ENCODE measurements around the gene SLC25A23.

DNA sequence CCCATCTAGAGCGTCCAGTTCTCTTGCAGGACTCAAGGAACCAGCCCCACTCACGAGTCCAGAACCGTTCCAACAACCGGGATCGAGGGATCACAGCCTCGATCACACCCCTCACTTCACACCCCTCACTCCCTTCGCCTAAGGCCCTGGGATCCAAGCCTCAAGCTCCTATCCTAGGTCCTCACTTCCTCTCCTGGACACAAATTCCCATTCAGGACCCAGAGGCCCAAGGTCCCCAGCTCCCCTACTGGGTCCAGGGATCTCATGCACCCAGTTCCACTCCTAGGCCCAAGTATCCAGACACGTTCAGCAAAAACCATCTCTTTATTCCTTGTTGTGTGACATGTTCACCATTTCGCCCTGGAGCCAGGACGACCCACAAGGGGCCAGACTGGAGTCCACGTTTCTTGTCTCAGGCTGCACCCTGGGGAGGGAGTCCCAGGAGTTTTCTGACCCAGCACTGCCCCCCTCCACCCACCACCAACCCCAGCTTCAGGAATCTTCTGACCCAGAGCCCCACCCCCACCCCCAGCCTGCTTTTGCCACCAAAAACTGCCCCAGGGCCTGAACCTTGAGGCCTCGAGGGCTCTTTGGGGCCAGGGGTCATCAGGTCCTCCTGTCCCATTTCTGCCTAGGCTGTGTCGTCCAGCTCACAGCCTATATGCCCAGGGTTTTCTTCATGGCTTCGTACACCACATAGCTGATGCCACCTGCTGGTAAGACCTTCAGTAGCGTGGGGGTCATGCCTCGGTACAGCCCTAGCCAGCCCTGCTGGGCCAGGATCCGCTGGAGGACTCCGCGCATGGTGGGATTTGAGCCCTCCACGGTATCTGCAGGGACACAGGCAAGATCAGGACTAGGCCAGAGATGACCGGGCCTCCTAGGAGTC, 33.6 kb downstream of the SLC25A23 start:
- TF ChIP-seq, protein P1, sequence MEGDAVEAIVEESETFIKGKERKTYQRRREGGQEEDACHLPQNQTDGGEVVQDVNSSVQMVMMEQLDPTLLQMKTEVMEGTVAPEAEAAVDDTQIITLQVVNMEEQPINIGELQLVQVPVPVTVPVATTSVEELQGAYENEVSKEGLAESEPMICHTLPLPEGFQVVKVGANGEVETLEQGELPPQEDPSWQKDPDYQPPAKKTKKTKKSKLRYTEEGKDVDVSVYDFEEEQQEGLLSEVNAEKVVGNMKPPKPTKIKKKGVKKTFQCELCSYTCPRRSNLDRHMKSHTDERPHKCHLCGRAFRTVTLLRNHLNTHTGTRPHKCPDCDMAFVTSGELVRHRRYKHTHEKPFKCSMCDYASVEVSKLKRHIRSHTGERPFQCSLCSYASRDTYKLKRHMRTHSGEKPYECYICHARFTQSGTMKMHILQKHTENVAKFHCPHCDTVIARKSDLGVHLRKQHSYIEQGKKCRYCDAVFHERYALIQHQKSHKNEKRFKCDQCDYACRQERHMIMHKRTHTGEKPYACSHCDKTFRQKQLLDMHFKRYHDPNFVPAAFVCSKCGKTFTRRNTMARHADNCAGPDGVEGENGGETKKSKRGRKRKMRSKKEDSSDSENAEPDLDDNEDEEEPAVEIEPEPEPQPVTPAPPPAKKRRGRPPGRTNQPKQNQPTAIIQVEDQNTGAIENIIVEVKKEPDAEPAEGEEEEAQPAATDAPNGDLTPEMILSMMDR (IDR thresholded peaks at IDR 0.05) = no peak
- no peak for TF ChIP-seq ZFX (IDR thresholded peaks at IDR 0.05; ENCODE audit: borderline replicate concordance)
